Suppressor macrophage (primary cell): ENCODE results near the gene URB1.
"Not testable (repeated sequence)": the region's sequence is repeated elsewhere in the genome, so short reads cannot be mapped to it uniquely, and the experiment has no call there.

Experiments used
- DNase-seq, 4 experiments: peaks; one replicate each; pipeline ENCODE4 v3.0.0-alpha.2; 2020 to 2022

URB1 gene

DNA sequence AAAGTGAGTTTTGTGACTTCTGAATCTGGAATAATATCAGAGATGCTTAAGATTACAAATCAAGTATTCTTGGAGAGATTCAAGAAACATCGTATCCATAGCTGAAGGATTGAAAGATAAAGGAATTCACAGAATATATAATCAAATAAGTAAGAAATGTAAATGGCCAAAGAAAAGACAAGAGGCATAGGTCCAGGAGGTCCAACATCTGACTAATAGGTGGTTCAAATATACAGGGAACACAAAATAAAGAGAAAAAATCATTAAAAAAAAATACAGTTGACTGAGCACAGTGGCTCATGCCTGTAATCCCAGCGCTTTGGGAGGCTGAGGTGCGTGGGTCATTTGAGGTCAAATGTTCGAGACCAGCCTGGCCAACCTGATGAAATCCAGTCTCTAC, 107.3 kb downstream of the URB1 start:
- DNase-seq: no peak

- DNase-seq: no peak
Observed at GRCh38 chr21:32282992-32283391, 109.8 kb downstream of the URB1 start.

GRCh38 chr21:32281531-32281930, 111.3 kb downstream of the URB1 start:
- no peak for DNase-seq

- no peak for DNase-seq
Observed at GRCh38 chr21:32279377-32279680, 113.5 kb downstream of the URB1 start.

DNA sequence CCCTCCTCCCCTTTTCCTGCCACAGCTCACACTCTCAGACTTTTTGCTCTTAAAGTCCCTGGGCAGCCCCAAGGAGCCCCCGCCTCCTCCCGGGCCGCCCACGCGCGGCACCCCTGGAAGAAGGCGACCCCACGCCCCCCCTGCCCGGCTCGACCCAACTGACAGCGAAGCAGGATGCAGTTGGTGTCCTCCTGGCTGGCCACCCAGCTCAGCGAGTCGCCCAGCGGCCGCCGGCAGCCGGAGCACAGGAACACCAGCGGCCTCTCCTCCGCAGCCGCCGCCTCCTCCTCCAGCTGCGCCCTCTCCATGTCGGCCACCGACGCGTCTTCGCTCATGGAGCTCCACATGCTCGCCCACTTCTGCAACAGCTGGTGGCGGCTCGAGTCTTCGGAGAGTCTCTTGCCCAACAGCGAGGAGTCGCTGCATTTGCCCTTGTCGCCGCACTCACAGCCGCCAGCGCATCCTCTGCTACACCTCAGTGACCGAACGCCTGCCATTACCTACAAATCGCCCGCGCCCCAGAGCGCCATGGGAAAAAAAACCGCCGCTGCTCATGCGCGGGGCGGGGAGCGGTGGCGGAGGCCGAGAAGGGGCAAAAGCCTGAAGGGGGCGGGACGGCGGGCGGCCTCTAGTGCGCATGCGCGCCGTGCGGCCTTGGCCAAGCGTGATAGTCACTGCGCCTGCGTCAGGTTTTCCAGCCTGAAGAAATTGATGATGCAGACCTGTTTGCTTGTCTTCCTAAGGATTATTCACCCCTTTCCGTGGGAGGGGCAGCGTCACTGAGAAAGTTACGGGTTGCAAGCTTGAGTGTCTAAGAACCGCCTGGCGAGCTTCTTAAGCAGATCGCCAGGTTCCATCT, 114.1 kb downstream of the URB1 start, which contains the start of gene MIS18A:
MIS18A (minus strand) TSS at position 532 of the 859 bp plus-strand sequence; CDS start at position 497, 35 bp downstream.
- peak; percentile 97 to 99 (median 98) for DNase-seq

DNA sequence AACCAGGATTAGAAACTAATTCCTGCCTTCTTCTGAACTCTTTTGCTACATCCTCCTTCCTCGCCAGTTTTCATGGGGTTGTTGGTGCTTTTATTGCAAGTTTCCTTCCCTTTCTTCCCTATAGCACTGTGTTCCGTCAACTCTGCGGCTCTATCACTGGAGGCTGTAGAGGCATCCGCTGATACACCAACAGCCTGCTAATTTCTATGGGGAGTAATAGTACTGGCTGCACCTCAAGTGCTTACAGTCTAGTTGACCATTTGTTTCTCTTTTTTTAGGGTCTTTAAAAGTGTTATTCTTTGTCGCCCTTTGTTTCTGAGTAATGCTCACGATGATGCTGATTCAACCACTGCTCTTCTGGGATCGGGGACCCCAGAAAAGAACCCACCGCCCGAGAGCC, 114.7 kb downstream of the URB1 start:
- peak in 3 of 4 experiments; percentile 10 to 20 (median 14) for DNase-seq

DNA sequence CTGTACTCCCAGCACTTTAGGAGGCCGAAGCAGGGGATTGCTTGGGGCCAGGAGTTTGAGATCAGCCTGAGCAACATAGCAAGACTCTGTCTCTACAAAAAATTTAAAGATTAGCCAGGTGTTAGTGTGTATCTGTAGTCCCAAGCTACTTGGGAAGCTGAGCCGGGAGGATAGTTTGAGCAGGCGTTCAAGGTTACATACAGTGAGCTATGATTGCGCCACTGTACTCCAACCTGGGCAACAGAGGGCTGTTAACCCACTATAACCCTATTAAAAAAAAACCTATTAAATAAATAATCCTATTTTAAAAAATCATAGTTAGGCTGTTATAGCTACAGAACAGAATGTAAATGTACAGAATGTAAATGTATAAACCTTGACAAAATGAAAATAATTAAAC, 116.1 kb downstream of the URB1 start:
- DNase-seq: no peak

DNA sequence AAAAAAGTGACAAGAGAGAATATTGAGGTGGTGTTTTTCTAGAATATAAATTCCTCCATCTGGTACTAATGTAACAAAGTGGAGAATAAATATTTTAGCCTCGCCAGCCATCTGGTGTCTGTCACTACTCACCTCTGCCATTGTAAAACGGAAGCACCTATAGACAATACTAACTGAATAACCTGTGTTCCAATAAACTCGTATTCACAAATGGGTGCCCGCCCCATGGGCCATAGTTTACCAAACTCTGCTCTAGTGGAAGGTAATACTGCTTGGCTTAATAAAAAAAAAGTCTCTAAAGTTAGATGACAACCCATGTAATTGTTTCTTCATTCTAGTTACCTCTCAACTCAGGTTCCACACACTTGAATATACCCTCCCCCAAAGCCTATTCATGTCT, 122.1 kb downstream of the URB1 start:
- DNase-seq: no peak

DNA sequence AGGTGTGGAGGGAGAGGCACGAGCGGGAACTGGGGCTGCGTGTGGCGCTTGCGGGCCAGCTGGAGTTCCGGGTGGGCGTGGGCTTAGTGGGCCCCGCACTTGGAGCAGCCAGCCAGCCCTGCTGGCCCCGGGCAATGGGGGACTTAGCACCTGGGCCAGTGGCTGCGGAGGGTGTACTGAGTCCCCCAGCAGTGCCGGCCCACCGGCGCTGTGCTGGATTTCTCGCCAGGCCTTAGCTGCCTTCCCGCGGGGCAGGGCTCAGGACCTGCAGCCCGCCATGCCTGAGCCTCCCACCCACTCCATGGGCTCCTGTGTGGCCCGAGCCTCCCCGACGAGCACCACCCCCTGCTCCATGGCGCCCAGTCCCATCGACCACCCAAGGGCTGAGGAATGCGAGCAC, 127.5 kb downstream of the URB1 start:
- not testable (repeated sequence) for DNase-seq

DNA sequence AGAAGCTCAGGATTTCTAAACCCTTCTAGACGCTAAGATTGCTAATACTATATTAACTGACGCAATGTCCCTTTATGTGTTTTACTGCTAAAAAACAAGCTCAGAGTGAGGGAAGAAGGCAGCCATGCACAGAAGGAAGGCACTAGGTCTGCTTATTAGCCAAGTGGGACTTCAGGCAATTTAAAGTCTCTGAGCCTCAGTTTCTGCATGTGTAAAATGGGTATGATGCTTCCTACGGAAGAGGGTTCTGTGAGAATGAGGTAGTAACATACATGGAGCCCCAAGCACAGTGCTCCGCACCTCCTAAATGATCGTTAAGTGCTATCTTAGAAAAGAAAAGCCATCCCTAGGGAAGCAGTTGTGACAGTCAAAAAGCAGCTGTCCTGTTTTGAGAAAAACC, 130.9 kb downstream of the URB1 start:
- no peak for DNase-seq
